Upper lobe of left lung (tissue), 6 donors: ENCODE measurements around the gene TBATA. TPM values are rescaled to one million over a fixed set of nuclear protein-coding genes. Genes with fewer than 3 reads are reported as not detected.

ENCODE experiments used
- ATAC-seq, 2 donors: fragments of 200-7000 bp; cut with Tn5 transposase; one replicate each; pipeline ENCODE4 v1.9.1; 2022; ENCODE audit warnings: mild to moderate bottlenecking in 2 of 2, moderate library complexity in 2 of 2; ENCODE audit not compliant: low FRiP score in 2 of 2
- DNase-seq, 2 donors: peaks; one replicate each; pipeline ENCODE4 v3.0.0-alpha.2; 2019 to 2020
- H3K27ac ChIP-seq, 4 donors: fragments of 200-600 bp; sonication (generic); one replicate each; pipeline ENCODE4 v1.5.1; 2016 to 2019
- H3K27me3 ChIP-seq, 4 donors: fragments of 200-600 bp; sonication (generic); one replicate each; pipeline ENCODE4 v1.5.1; 2017 to 2019
- H3K36me3 ChIP-seq, 4 donors: fragments of 200-600 bp; sonication (generic); one replicate each; pipeline ENCODE4 v1.5.1; 2016 to 2019
- H3K4me1 ChIP-seq, 4 donors: fragments of 200-600 bp; sonication (generic); one replicate each; pipeline ENCODE4 v1.5.1; 2018 to 2019
- H3K4me3 ChIP-seq, 4 donors: fragments of 200-600 bp; sonication (generic); one replicate each; pipeline ENCODE4 v1.5.1; 2017 to 2019; ENCODE audit warnings: mild to moderate bottlenecking in 2 of 4, moderate library complexity in 1 of 4
- H3K9me3 ChIP-seq, 4 donors: fragments of 200-600 bp; sonication (generic); one replicate each; pipeline ENCODE4 v1.5.1; 2018 to 2019
- EP300 ChIP-seq, 4 donors: sonication (generic); formaldehyde crosslinking; IDR thresholded peaks; one replicate each; pipeline ENCODE4 v1.5.1; 2017; ENCODE audit warnings: antibody characterized with exemption in 4 of 4, control low read depth in 2 of 4
- POLR2A ChIP-seq, 4 donors: fragments of 450-650 bp; IDR thresholded peaks; one replicate each; pipeline ENCODE4 v1.5.1; 2016 to 2017; ENCODE audit warnings: antibody characterized with exemption in 4 of 4, mild to moderate bottlenecking in 2 of 4
- POLR2AphosphoS5 ChIP-seq, 2 donors: sonication (generic); formaldehyde crosslinking; IDR thresholded peaks; one replicate each; pipeline ENCODE4 v1.5.1; 2017; ENCODE audit warnings: antibody characterized with exemption in 2 of 2
- WGBS, 2 donors: methylation state at CpG; one replicate each; pipeline ENCODE4 v1.1.5; 2017 to 2018; 5-methylcytosine and 5-hydroxymethylcytosine counted together
- total RNA-seq, 6 donors: library from RNA; depleted of rRNA in 4 of 6; stranded (reverse); fragments of >200 nt in 4 of 6; gene quantifications; one replicate each; pipeline versions ENCODE4 v1.1.0 to v1.2.1, GENCODE V29; 2016 to 2021
- TF ChIP-seq, protein P1 (sequence below), 6 experiments: fragments of 450-650 bp in 4 of 6; fragments of 200-600 bp in 2 of 6; sonication (generic) in 2 of 6; IDR thresholded peaks; one replicate each; pipeline ENCODE4 v1.5.1; 2016 to 2019; ENCODE audit warnings: antibody characterized with exemption in 6 of 6
- donor health status: DM: no; HTN: no; CAD: no; lungs with moderate emphysema.
- donor health status: DM: no; HTN: yes; CAD: no; lungs with severe emphysema.

Gene TBATA
- total RNA-seq, 6 donors from 2014 or later = not detected

DNA sequence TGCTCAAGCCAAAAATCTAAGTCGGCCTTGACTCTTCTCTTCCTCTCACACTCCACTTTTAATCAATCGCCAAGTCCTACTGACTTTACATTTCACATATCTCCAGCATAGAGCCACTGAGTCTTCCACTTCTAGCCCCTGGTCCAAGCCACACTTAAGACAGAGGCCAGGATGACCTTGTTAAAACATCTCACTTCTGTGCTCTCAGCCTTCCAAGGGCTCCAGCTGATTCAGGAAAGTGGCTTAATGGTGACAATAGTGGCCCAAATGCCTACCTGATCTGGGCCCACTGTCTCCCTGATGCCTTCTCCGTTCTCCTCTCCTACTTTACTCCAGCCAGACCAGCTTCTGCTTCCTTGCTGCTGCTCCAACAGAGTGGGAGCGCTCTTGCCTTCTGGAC, 4.4 kb downstream of the TBATA start:
- no peak overlapping the region for H3K4me3 ChIP-seq
- ATAC-seq (no peak), DNase-seq (no peak)
- WGBS, 2 donors = 94 to 95% methylated on average over 4 of the region's 4 CpGs
- no peaks in the 10 kb centered on the region for H3K27me3 ChIP-seq
- no peak overlapping the region for H3K27ac ChIP-seq
- no peaks in the 10 kb centered on the region for H3K36me3 ChIP-seq
- TF ChIP-seq, protein P1, sequence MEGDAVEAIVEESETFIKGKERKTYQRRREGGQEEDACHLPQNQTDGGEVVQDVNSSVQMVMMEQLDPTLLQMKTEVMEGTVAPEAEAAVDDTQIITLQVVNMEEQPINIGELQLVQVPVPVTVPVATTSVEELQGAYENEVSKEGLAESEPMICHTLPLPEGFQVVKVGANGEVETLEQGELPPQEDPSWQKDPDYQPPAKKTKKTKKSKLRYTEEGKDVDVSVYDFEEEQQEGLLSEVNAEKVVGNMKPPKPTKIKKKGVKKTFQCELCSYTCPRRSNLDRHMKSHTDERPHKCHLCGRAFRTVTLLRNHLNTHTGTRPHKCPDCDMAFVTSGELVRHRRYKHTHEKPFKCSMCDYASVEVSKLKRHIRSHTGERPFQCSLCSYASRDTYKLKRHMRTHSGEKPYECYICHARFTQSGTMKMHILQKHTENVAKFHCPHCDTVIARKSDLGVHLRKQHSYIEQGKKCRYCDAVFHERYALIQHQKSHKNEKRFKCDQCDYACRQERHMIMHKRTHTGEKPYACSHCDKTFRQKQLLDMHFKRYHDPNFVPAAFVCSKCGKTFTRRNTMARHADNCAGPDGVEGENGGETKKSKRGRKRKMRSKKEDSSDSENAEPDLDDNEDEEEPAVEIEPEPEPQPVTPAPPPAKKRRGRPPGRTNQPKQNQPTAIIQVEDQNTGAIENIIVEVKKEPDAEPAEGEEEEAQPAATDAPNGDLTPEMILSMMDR (IDR thresholded peaks at IDR 0.05) = no peak
- TF ChIP-seq EP300 (IDR thresholded peaks at IDR 0.05) = no peak
- no peak for TF ChIP-seq POLR2AphosphoS5 (IDR thresholded peaks at IDR 0.05)
- TF ChIP-seq POLR2A (IDR thresholded peaks at IDR 0.05) = no peak
- no peaks in the 10 kb centered on the region for H3K9me3 ChIP-seq
- no peaks in the 10 kb centered on the region for H3K4me1 ChIP-seq

DNA sequence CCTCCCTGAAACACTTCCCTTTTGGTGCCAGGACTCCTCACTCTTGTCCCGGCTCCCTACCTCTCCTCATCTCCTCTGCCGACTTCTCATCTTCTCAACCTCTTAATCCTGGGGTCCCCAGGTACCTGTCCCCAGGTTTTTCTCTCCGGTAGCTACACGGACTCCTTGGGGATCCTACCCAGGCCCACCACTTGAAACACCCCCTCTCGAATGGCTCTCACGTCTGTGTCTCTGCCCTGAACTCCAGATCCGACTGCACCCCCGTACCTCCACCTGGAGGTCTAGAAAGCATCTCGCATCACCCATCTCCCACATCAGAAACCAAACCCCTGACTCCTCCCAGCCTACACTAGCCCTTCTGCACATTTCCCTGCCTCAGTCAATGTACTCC, 4.8 kb downstream of the TBATA start:
- no peaks in the 10 kb centered on the region for H3K27me3 ChIP-seq
- ATAC-seq (no peak), DNase-seq (no peak)
- H3K4me3 ChIP-seq = no peak overlapping the region
- H3K4me1 ChIP-seq = no peaks in the 10 kb centered on the region
- WGBS, 2 donors = 92 to 97% methylated on average over 9 of the region's 9 CpGs
- TF ChIP-seq POLR2A (IDR thresholded peaks at IDR 0.05) (no peak), POLR2AphosphoS5 (IDR thresholded peaks at IDR 0.05) (no peak), EP300 (IDR thresholded peaks at IDR 0.05) (no peak)
- TF ChIP-seq, protein P1 (IDR thresholded peaks at IDR 0.05) = no peak
- no peaks in the 10 kb centered on the region for H3K9me3 ChIP-seq
- H3K36me3 ChIP-seq = no peaks in the 10 kb centered on the region
- H3K27ac ChIP-seq = no peak overlapping the region

GRCh38 chr10:70779511-70780369, 5.4 kb downstream of the TBATA start:
- ATAC-seq = peak in 1 of 2 donors; percentile 78
- no peaks in the 10 kb centered on the region for H3K27me3 ChIP-seq
- peak in 1 of 2 donors; percentile 51 for DNase-seq
- H3K36me3 ChIP-seq = no peaks in the 10 kb centered on the region
- TF ChIP-seq POLR2A (IDR thresholded peaks at IDR 0.05) = peak in 1 of 4 donors; percentile 8
- TF ChIP-seq POLR2AphosphoS5 (IDR thresholded peaks at IDR 0.05) = no peak
- WGBS, 2 donors = 81 to 85% methylated on average over 16 of the region's 16 CpGs
- H3K27ac ChIP-seq = no peak overlapping the region
- no peaks in the 10 kb centered on the region for H3K9me3 ChIP-seq
- H3K4me1 ChIP-seq = no peaks in the 10 kb centered on the region
- no peak overlapping the region for H3K4me3 ChIP-seq

- DNase-seq (peak in 1 of 2 donors; percentile 7), ATAC-seq (no peak)
- no peak overlapping the region for H3K27ac ChIP-seq
- no peaks in the 10 kb centered on the region for H3K36me3 ChIP-seq
- TF ChIP-seq, protein P1 (IDR thresholded peaks at IDR 0.05) = no peak
- TF ChIP-seq POLR2A (IDR thresholded peaks at IDR 0.05) (no peak), POLR2AphosphoS5 (IDR thresholded peaks at IDR 0.05) (no peak), EP300 (IDR thresholded peaks at IDR 0.05) (no peak)
- 64 to 84% methylated on average over 2 of the region's 2 CpGs for WGBS, 2 donors
- H3K4me3 ChIP-seq = no peak overlapping the region
- no peaks in the 10 kb centered on the region for H3K9me3 ChIP-seq
- no peaks in the 10 kb centered on the region for H3K4me1 ChIP-seq
- no peaks in the 10 kb centered on the region for H3K27me3 ChIP-seq
Measured at GRCh38 chr10:70779088-70779487, 6.1 kb downstream of the TBATA start.

- H3K27me3 ChIP-seq = no peaks in the 10 kb centered on the region
- no peak for DNase-seq
- ATAC-seq = no peak
- 76 to 87% methylated on average over 9 of the region's 9 CpGs for WGBS, 2 donors
- no peaks in the 10 kb centered on the region for H3K4me1 ChIP-seq
- no peak overlapping the region for H3K4me3 ChIP-seq
- TF ChIP-seq, protein P1 (IDR thresholded peaks at IDR 0.05) = no peak
- no peak for TF ChIP-seq EP300 (IDR thresholded peaks at IDR 0.05)
- TF ChIP-seq POLR2AphosphoS5 (IDR thresholded peaks at IDR 0.05) = no peak
- no peak for TF ChIP-seq POLR2A (IDR thresholded peaks at IDR 0.05)
- H3K36me3 ChIP-seq = no peaks in the 10 kb centered on the region
- H3K27ac ChIP-seq = no peak overlapping the region
- no peaks in the 10 kb centered on the region for H3K9me3 ChIP-seq
Measured at GRCh38 chr10:70778267-70778924, 6.8 kb downstream of the TBATA start.
